ENCODE results near the gene VPS13C. TPM values are rescaled to one million over a fixed set of nuclear protein-coding genes. Genes with fewer than 3 reads are reported as not detected.
A peak's percentile ranks its signal among the peaks of the same experiment; 100 is the strongest.

Gene VPS13C
- total RNA-seq, 1 donor from 2014 or later = 50.9 TPM

DNA sequence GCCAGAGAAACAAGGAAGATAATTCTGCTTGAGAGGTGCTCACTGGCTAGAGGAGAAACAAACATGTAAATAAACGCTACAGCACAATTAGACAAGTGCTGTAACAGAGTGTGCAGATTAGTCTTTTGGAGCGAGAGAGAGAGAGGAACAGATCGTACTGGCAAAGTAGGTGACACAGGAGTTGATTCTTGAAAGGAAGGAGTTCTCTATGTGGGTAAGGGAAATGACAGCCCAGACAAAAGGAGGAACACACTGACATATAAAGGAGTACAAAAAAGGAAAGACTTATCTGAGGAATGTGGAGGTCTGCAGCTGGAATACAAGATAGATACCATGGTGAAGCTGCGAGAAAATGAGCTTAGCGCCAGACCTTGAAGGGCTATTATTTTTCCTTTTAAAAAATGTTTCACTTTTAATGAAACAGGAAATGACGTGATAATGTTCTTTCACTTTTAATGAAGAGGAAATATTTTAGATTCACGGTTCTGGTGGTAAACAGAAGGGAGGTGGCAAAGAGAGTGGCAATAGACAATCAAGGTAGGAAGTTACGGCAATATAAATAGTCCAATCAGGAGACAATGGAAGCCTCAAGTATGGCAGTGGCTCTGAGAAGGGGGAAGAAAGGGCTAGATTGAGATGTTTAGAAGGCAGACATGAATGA lies 202.9 kb downstream of the VPS13C start:
- Mint-ChIP-seq H3K9me3 (ENCODE audit: unreplicated experiment) (no peaks in the 10 kb centered on the region), H3K4me1 (ENCODE audit: unreplicated experiment) (peaks cover 15% of the 10 kb centered on the region), H3K4me3 (ENCODE audit: unreplicated experiment) (no peak overlapping the region), H3K36me3 (ENCODE audit: low read depth, unreplicated experiment) (no peaks in the 10 kb centered on the region), H3K27me3 (ENCODE audit: unreplicated experiment) (peaks cover 3% of the 10 kb centered on the region), H3K27ac (ENCODE audit: unreplicated experiment) (no peak overlapping the region)
- TF ChIP-seq, protein P1, sequence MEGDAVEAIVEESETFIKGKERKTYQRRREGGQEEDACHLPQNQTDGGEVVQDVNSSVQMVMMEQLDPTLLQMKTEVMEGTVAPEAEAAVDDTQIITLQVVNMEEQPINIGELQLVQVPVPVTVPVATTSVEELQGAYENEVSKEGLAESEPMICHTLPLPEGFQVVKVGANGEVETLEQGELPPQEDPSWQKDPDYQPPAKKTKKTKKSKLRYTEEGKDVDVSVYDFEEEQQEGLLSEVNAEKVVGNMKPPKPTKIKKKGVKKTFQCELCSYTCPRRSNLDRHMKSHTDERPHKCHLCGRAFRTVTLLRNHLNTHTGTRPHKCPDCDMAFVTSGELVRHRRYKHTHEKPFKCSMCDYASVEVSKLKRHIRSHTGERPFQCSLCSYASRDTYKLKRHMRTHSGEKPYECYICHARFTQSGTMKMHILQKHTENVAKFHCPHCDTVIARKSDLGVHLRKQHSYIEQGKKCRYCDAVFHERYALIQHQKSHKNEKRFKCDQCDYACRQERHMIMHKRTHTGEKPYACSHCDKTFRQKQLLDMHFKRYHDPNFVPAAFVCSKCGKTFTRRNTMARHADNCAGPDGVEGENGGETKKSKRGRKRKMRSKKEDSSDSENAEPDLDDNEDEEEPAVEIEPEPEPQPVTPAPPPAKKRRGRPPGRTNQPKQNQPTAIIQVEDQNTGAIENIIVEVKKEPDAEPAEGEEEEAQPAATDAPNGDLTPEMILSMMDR (IDR thresholded peaks at IDR 0.05; ENCODE audit: unreplicated experiment) = no peak
- DNase-seq (ENCODE audit: low spot score) = no peak

DNA sequence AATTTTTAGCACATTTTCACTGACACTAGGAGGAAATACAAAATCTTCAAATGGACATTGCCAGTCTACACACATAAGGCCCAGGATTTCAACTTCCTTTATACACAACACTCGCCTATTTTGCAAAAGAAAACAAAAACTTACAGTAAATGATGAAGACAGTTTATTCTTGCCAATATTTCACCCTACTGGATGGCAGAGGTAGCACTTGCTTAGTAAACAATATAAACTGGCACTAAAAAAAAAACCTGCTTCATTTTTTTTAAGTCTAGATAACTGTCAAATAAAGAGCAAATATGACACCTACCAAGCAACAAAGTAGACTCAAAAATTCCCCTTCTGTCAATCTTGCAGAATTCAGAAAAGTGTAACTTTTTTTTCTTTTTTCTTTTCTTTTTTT lies 204.0 kb downstream of the VPS13C start:
- Mint-ChIP-seq H3K4me1 (ENCODE audit: unreplicated experiment) (peaks cover 13% of the 10 kb centered on the region), H3K9me3 (ENCODE audit: unreplicated experiment) (no peaks in the 10 kb centered on the region), H3K27me3 (ENCODE audit: unreplicated experiment) (no peaks in the 10 kb centered on the region), H3K4me3 (ENCODE audit: unreplicated experiment) (no peak overlapping the region), H3K27ac (ENCODE audit: unreplicated experiment) (peak overlapping the region; percentile 38), H3K36me3 (ENCODE audit: low read depth, unreplicated experiment) (peaks cover 2% of the 10 kb centered on the region)
- DNase-seq (ENCODE audit: low spot score) = no peak
- TF ChIP-seq, protein P1 (IDR thresholded peaks at IDR 0.05; ENCODE audit: unreplicated experiment) = peak; percentile 41

DNA sequence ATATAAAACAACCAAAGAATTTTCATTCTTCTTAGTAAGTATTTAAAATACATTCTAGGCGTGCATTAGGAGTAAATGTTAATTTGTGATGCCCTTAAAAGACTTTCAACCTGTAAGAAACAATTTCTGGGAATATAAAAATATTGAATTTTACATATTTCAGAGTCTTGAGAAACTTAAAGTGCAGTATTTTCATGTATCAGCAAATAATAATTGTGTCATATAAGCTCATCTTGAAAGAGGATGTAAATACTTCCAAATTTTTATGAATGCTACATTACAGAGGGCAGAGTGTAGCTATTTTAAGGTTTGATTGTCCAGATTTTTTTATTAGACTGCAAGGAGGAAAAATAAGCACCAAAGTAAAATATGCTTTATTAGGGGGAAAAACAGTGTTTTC lies 207.1 kb downstream of the VPS13C start:
- no peak for DNase-seq (ENCODE audit: low spot score)
- Mint-ChIP-seq H3K36me3 (ENCODE audit: low read depth, unreplicated experiment) (peaks cover 9% of the 10 kb centered on the region), H3K27me3 (ENCODE audit: unreplicated experiment) (no peaks in the 10 kb centered on the region), H3K9me3 (ENCODE audit: unreplicated experiment) (no peaks in the 10 kb centered on the region), H3K27ac (ENCODE audit: unreplicated experiment) (no peak overlapping the region), H3K4me1 (ENCODE audit: unreplicated experiment) (peaks cover 11% of the 10 kb centered on the region), H3K4me3 (ENCODE audit: unreplicated experiment) (no peak overlapping the region)
- TF ChIP-seq, protein P1 (IDR thresholded peaks at IDR 0.05; ENCODE audit: unreplicated experiment) = no peak

DNA sequence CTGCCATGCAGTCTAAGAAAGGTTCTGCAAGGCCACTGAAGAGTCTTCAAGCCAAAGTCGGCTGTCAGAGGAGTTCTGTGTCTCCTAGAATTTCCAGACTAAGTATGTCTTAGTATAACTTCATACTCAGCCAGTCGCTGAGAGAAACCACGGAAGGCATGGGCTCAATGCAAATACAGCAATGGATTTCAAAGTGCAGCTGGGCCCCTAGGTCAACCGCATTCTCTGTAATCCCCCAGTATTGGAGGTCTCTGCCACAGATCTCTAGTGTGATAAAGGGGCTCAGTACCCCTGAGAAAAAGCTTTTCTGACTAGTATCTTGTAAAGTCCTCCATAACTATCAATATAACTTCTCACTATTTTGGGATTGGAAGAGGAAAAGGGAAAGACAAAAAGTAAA lies 208.3 kb downstream of the VPS13C start:
- DNase-seq (ENCODE audit: low spot score) = no peak
- no peak overlapping the region for H3K27ac Mint-ChIP-seq (ENCODE audit: unreplicated experiment)
- H3K9me3 Mint-ChIP-seq (ENCODE audit: unreplicated experiment) = no peaks in the 10 kb centered on the region
- peaks cover 9% of the 10 kb centered on the region for H3K36me3 Mint-ChIP-seq (ENCODE audit: low read depth, unreplicated experiment)
- no peak overlapping the region for H3K4me3 Mint-ChIP-seq (ENCODE audit: unreplicated experiment)
- H3K4me1 Mint-ChIP-seq (ENCODE audit: unreplicated experiment) = peaks cover 11% of the 10 kb centered on the region
- TF ChIP-seq, protein P1 (IDR thresholded peaks at IDR 0.05; ENCODE audit: unreplicated experiment) = no peak
- H3K27me3 Mint-ChIP-seq (ENCODE audit: unreplicated experiment) = no peaks in the 10 kb centered on the region

DNA sequence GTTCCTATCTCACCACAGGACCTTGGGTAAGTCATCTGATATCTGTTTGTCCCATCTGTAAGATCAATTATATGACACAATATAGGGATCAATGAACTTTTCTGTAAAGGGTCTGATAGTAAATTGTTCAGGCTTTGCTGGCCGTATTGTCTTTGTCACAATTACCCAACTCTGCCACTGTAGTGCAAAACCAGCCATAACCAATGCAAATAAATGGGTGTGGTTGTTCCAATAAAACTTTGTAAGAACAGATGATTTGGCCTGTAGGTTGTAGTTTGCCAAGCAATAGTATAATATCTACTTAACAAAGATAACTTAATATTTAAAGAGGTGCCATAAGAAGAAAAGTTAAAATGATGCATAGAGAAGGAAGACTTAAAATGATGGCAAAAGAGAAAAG lies 210.8 kb downstream of the VPS13C start:
- TF ChIP-seq, protein P1 (IDR thresholded peaks at IDR 0.05; ENCODE audit: unreplicated experiment) = no peak
- Mint-ChIP-seq H3K27ac (ENCODE audit: unreplicated experiment) (no peak overlapping the region), H3K4me1 (ENCODE audit: unreplicated experiment) (peaks cover 4% of the 10 kb centered on the region), H3K9me3 (ENCODE audit: unreplicated experiment) (no peaks in the 10 kb centered on the region), H3K27me3 (ENCODE audit: unreplicated experiment) (no peaks in the 10 kb centered on the region), H3K36me3 (ENCODE audit: low read depth, unreplicated experiment) (peaks cover 9% of the 10 kb centered on the region), H3K4me3 (ENCODE audit: unreplicated experiment) (no peak overlapping the region)
- no peak for DNase-seq (ENCODE audit: low spot score)
